K562 (cell line): ENCODE measurements around the gene MATR3. TPM values are rescaled to one million over a fixed set of nuclear protein-coding genes. Genes with fewer than 3 reads are reported as not detected.

Source experiments
- CLOCK ChIP-seq: fragments of 250-450 bp; sonication (Bioruptor Pico); IDR thresholded peaks from 2 replicates; pipeline ENCODE4 v1.4.0; 2020; ENCODE audit warnings: mild to moderate bottlenecking, moderate library complexity, borderline replicate concordance
- ERF ChIP-seq: fragments of 450-650 bp; formaldehyde crosslinking; IDR thresholded peaks from 2 replicates; pipeline ENCODE4 v1.4.0; 2020; ENCODE audit warnings: mild to moderate bottlenecking, mixed read lengths
- ETS1 ChIP-seq: conservative IDR thresholded peaks from 2 replicates; pipeline ENCODE4 v1.6.1; 2011; ENCODE audit warnings: low read depth, mild to moderate bottlenecking, low read length; ENCODE audit not compliant: control insufficient read depth
- MAFK ChIP-seq: IDR thresholded peaks from 2 replicates; pipeline ENCODE4 v1.6.1; 2011; ENCODE audit warnings: low read length, improper control_type of control experiment
- MAX ChIP-seq: sonication (generic); formaldehyde crosslinking; IDR thresholded peaks from 2 replicates; pipeline ENCODE4 v1.9.0; 2022; ENCODE audit warnings: mild to moderate bottlenecking, missing genetic modification reagents
- PCBP2 ChIP-seq: fragments of 200-400 bp; formaldehyde crosslinking; IDR thresholded peaks from 2 replicates; pipeline ENCODE4 v1.6.1; 2018; ENCODE audit warnings: low read length, low read depth, mild to moderate bottlenecking, moderate library complexity; ENCODE audit not compliant: poor library complexity, severe bottlenecking
- POU5F1 ChIP-seq: fragments of 150-350 bp; IDR thresholded peaks from 2 replicates; pipeline ENCODE4 v1.6.1; 2014; ENCODE audit warnings: borderline replicate concordance, low read length, low read depth, mild to moderate bottlenecking; ENCODE audit not compliant: partially characterized antibody
- PTRF ChIP-seq: fragments of 450-650 bp; IDR thresholded peaks from 2 replicates; pipeline ENCODE4 v1.6.1; 2016; ENCODE audit warnings: mild to moderate bottlenecking, missing genetic modification characterization, missing compliant biosample characterization
- PURB ChIP-seq: sonication (generic); formaldehyde crosslinking; IDR thresholded peaks from 2 replicates; pipeline ENCODE4 v1.9.0; 2021; ENCODE audit warnings: low read depth, mild to moderate bottlenecking, missing genetic modification reagents
- RAD51 ChIP-seq: fragments of 450-650 bp; IDR thresholded peaks from 2 replicates; pipeline ENCODE4 v1.7.1; 2016; ENCODE audit warnings: low read depth, mild to moderate bottlenecking, borderline replicate concordance
- SMARCC2 ChIP-seq: fragments of 450-650 bp; IDR thresholded peaks from 2 replicates; pipeline ENCODE4 v1.6.1; 2017; ENCODE audit warnings: antibody characterized with exemption, moderate library complexity, mild to moderate bottlenecking, low read depth
- TBP ChIP-seq: optimal IDR thresholded peaks from 2 replicates; pipeline ENCODE3; 2011; ENCODE audit warnings: low read depth, low read length, improper control_type of control experiment
- THAP7 ChIP-seq: fragments of 250-450 bp; sonication (Bioruptor Pico); IDR thresholded peaks from 2 replicates; pipeline ENCODE4 v1.5.0; 2021
- ZBED1 ChIP-seq: IDR thresholded peaks from 2 replicates; pipeline ENCODE4 v1.6.1; 2014
- ZKSCAN1 ChIP-seq: fragments of 150-350 bp; IDR thresholded peaks from 2 replicates; pipeline ENCODE4 v1.6.1; 2016; ENCODE audit warnings: low read depth, low read length
- ZNF507 ChIP-seq: conservative IDR thresholded peaks from 2 replicates; pipeline ENCODE4 v1.6.1; 2017; ENCODE audit warnings: missing genetic modification characterization, missing compliant biosample characterization
- ZNF512 ChIP-seq: IDR thresholded peaks from 2 replicates; pipeline ENCODE4 v1.6.1; 2016; ENCODE audit warnings: missing genetic modification characterization, missing compliant biosample characterization
- ZNF551 ChIP-seq: fragments of 250-450 bp; sonication (Bioruptor Pico); IDR thresholded peaks from 2 replicates; pipeline ENCODE4 v1.5.0; 2021; ENCODE audit warnings: mild to moderate bottlenecking, moderate library complexity
- ZNF639 ChIP-seq, 2 experiments: fragments of 200-800 bp in 1 of 2; sonication (Bioruptor generic) in 1 of 2; sonication (generic) in 1 of 2; formaldehyde crosslinking in 1 of 2; IDR thresholded peaks in 1 of 2; conservative IDR thresholded peaks in 1 of 2; 2 replicates each; pipeline versions ENCODE4 v1.5.0 to v1.6.1; 2016 to 2020; ENCODE audit warnings: missing compliant biosample characterization in 1 of 2, missing genetic modification characterization in 1 of 2, missing genetic modification reagents in 1 of 2
- polyA plus RNA-seq, 8 experiments: library from polyadenylated mRNA; depleted of rRNA in 4 of 8; stranded (reverse) in 5 of 8; unstranded in 3 of 8; fragments of >200 nt; fragmentation: Nextera tagmentation in 2 of 8; fragmentation: Illumina TruSeq in 1 of 8; extraction: Ambion mirVana in 2 of 8; extraction: Trizol in 1 of 8; gene quantifications; 2 replicates each; pipeline versions ENCODE4 v1.2.1 to v1.2.3, GENCODE V29; 2011 to 2014; ENCODE audit warnings: inconsistent platforms in 1 of 8, missing spikeins in 1 of 8
- total RNA-seq, 7 experiments: library from RNA; depleted of rRNA in 6 of 7; stranded (reverse); fragments of >200 nt in 6 of 7; fragmentation: Illumina TruSeq in 2 of 7; extraction: Trizol in 2 of 7; gene quantifications; 2 replicates each; pipeline versions ENCODE4 v1.2.1 to v1.2.3, GENCODE V29; 2011 to 2021; ENCODE audit warnings: low replicate concordance in 1 of 7

MATR3 gene
- total and polyA plus RNA-seq, 9 of the 15 experiments (the other 6 are each of a cell fraction or from before 2014, with no cell fraction given), result 150 to 425 (median 263) TPM

GRCh38 chr5:139341689-139342422 is 48.3 kb downstream of the MATR3 start, which contains the start of gene PAIP2 (continued):
- TF ChIP-seq ZNF639 (CRISPR knock-in tag; conservative IDR thresholded peaks at IDR 0.05 in 1 of 2, IDR thresholded peaks at IDR 0.05 in 1 of 2) (peak in 1 of 2 experiments; percentile 45; a peak in 1 of 4 replicates), POU5F1 (no peak), SMARCC2 (no peak), ZKSCAN1 (peak; percentile 26), MAX (CRISPR knock-in tag) (peak; percentile 97), ZNF512 (no peak), ZBED1 (peak; percentile 1; the same call in 1 of the 2 replicates), ZNF551 (CRISPR knock-in tag) (no peak), ETS1 (peak; percentile 71), TBP (peak; percentile 74), ERF (peak; percentile 67; the same call in 1 of the 2 replicates), THAP7 (CRISPR knock-in tag) (peak; percentile 23; the same call in 1 of the 2 replicates), PTRF (tag) (no peak), PCBP2 (no peak), RAD51 (peak; percentile 48; the same call in 1 of the 2 replicates), MAFK (peak; percentile 32; the same call in 1 of the 2 replicates), PURB (CRISPR knock-in tag) (no peak), CLOCK (CRISPR knock-in tag) (no peak), ZNF507 (tag) (no peak)
